Subcutaneous adipose tissue (tissue), 4 donors: Measurements from ENCODE around the gene TNS4. TPM values are rescaled to one million over a fixed set of nuclear protein-coding genes. Genes with fewer than 3 reads are reported as not detected.

Experiments
- total RNA-seq, 4 donors: library from RNA; depleted of rRNA; stranded (reverse); fragments of >200 nt; gene quantifications; one replicate each; pipeline ENCODE4 v1.1.0, GENCODE V29; 2016
- TF ChIP-seq, protein P1 (sequence below): fragments of 450-650 bp; IDR thresholded peaks from one replicate; pipeline ENCODE4 v1.5.1; 2016; ENCODE audit warnings: low read depth, mild to moderate bottlenecking, control low read depth, antibody characterized with exemption, moderate library complexity

Gene TNS4
- total RNA-seq, 4 donors from 2014 or later: not detected

DNA sequence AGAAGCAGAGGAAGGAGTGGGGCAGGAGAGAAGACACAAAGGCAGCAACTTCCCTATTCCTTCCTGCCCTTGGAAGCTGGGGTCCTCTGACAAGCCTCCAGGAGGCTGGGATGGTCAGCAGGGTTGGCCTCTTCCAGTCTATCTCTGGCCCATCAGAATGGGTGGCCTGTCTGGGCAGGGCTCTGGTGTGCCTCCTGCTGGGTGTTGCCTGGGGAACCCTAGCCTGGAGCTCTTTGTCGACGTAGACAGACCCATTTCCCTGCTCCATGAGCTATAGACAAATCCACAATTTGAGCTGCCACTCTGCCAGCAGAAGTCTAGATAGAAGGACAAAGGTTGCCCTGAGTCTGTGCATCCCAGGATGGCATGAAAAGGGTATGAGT is 46.8 kb downstream of the TNS4 start:
- TF ChIP-seq, protein P1, sequence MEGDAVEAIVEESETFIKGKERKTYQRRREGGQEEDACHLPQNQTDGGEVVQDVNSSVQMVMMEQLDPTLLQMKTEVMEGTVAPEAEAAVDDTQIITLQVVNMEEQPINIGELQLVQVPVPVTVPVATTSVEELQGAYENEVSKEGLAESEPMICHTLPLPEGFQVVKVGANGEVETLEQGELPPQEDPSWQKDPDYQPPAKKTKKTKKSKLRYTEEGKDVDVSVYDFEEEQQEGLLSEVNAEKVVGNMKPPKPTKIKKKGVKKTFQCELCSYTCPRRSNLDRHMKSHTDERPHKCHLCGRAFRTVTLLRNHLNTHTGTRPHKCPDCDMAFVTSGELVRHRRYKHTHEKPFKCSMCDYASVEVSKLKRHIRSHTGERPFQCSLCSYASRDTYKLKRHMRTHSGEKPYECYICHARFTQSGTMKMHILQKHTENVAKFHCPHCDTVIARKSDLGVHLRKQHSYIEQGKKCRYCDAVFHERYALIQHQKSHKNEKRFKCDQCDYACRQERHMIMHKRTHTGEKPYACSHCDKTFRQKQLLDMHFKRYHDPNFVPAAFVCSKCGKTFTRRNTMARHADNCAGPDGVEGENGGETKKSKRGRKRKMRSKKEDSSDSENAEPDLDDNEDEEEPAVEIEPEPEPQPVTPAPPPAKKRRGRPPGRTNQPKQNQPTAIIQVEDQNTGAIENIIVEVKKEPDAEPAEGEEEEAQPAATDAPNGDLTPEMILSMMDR: no peak

DNA sequence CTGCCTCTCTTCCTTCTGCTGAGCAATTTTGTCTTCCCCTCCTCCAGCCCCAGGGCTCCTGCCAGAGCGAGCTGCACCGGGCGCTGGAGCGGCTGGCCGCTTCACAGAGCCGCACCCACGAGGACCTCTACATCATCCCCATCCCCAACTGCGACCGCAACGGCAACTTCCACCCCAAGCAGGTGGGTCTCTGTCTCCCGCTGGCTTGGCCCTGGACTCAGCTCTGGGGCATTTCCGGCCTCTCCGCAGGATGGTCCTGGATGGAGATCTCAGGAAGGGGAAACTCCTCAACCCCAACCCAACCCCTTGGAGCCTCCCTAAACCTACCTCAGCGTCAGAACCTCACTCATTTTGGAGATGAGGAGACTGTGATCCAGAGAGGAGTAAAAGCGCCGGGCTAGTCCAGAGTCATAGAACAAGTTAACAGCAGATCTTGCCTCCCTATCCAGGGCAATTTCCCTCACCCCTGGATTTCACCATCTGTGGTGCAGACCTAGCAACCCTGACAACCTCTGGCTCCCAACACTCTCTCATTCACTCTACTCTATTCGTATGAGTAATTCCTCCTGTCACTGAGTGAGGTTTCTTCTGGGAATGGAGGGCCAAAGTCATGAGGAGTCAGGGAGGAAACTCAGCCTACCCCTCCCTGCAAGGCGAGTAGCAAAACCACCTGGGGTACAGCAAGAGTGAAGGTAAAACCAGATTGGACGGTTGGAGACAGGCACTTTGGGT is 47.4 kb downstream of the TNS4 start:
- TF ChIP-seq, protein P1: no peak

DNA sequence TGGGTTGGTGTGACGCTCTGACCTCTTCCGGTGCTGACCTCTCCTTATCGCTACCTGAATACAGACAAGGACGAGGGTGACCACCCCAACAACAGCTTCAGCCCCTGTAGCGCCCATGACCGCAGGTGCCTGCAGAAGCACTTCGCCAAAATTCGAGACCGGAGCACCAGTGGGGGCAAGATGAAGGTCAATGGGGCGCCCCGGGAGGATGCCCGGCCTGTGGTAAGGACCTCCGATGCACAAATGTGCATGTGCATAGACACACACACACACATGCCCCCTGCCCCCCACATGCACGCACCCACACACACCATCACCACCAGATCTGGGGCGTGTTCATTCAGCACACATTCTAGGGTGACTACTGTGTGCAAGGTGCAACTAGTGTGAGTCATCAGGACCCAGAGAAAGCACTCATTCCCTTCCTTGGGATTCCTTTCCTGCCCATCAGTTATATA is 48.5 kb downstream of the TNS4 start:
- TF ChIP-seq, protein P1: no peak

DNA sequence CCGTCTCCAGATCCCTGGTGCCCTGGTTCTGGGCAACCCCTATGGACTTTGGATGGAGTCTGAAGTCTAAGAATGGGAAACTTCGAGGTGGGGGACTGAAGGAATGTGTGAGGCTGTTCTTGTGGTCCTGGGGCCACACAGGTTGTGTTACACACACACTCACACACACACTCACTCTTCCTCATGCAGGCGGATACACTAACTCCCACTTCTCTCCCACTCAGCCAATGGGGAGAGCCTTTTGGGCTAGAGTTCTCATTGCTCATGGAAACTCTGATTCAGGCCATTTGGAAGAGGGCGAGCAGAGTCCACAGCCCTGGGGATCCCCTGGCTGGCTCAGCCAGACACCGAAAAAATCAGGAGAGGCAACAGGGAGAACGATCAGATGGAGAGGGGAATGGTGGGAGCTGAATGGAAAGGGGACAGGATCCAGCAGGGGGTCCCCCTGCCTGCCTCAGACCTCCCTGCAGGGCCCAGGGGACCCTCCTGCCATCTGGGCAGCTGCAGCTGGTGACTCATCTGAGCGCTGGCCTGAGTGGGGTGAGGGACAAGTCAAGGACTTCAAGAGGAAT is 49.1 kb downstream of the TNS4 start:
- TF ChIP-seq, protein P1: no peak

DNA sequence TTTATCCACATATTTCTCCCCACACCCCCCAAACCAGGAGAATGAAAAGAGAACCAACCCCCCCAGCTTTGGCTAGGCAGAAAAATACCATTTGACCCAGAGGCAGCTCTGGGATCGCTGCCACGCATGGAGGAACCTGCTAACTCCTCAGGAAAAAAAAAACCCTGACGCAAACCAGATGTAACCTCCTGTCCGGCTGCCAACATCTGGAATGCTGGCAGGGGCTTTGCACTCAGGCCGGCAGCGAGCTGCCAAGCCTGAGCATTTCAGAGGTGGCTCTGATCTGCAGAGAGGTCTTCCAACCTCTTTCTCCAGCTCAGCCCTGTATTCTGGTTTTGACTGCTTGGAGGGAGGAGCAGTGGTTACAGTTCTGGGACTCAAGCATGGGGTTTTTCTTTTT is 50.0 kb downstream of the TNS4 start:
- TF ChIP-seq, protein P1: no peak

DNA sequence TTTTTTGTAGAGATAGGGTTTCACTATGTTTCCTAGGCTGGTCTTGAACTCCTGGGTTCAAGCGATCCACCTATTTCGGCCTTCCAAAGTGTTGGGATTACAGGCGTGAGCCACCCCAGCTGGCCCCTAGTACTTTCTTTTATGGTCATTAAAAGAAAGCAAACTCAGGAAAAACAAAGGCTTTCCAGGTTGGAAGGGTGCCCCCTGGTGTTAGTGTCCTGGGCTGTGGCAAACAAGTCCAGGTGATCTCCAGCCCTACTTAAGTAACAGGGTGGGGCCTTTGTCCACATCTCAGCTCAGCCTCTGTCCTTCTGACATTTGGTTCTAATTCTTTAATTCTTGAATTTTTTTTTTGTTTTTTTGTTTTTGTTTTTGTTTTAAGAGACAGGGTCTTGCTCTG is 51.2 kb downstream of the TNS4 start:
- TF ChIP-seq, protein P1: no peak

DNA sequence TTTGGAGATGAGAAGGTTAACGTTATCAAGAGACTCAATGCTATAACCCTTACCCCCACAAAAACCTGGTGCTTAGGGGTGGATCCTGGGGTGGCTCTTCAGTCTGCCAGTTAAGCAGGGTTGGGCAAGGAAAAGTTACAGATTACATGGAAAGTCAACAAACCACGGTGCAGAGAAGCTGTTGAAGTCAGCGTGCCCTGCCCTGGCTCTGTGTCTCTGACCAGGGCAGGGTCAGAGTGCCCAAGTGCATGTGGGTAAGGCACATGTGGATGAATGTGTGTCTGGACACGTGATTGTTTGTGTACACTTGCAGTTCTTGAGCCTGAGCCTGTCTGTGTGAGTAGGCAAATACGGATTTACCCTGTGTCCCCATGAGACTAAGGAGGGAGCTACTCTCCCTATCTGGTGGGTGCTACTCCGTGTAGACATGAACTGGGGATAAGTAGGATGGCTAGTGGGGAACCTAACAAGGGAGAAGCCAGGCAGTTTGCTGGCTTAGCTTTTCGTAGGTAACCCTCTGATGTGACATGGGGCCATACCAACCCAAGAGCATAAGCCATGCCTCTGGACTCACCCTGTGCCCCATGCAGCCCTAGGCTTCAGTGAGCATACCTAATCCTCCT is 52.7 kb downstream of the TNS4 start:
- TF ChIP-seq, protein P1: no peak
